Measurements from ENCODE around the gene FRMD4B.

DNA sequence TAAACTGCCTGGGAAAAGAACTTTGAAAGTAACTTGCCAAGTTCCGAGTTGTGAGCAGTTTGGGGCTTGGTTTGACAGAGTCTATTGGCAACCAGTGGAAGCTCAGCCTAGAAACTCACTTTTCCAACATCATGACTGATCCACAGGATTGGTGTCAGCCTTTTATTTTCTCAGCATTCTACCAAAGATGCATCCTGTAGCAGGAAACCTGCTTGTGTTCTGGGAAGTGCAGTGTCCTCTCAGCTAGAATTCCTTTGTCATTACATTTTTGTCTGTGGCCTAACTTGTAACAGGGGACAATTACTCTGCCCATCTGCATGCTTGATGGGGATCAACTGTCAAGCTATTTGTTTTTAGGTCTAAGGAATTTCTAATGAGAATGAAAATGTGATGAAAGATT, 146.8 kb downstream of the FRMD4B start:
- TF ChIP-seq CTCF (IDR thresholded peaks at IDR 0.05; ENCODE audit: borderline replicate concordance, extremely low read depth, low read length, poor library complexity, severe bottlenecking) (no peak), EZH2 (IDR thresholded peaks at IDR 0.05; ENCODE audit: borderline replicate concordance, low read depth, low read length, severe bottlenecking) (no peak)

All from DND-41 (cell line).